MM.1S (cell line): ENCODE results near the gene GSTT2B.
"Not testable (repeated sequence)": the region's sequence is repeated elsewhere in the genome, so short reads cannot be mapped to it uniquely, and the experiment has no call there.

Source experiments
- DNase-seq: peaks from one replicate; pipeline ENCODE4 v3.0.0-alpha.2; 2015
- H2AFZ ChIP-seq: fragments of 300-600 bp; sonication (generic); 2 replicates; pipeline ENCODE4 v1.6.0; 2016; ENCODE audit warnings: antibody characterized with exemption, low read length
- H3F3A ChIP-seq: fragments of 300-600 bp; sonication (generic); 2 replicates; pipeline ENCODE4 v1.6.1; 2016; ENCODE audit warnings: mild to moderate bottlenecking, antibody characterized with exemption, low read length, moderate library complexity, mixed read lengths; ENCODE audit not compliant: insufficient read depth
- H3K27ac ChIP-seq: fragments of 300-600 bp; sonication (generic); 2 replicates; pipeline ENCODE4 v1.5.1; 2016; ENCODE audit warnings: mild to moderate bottlenecking, low read length
- H3K27me3 ChIP-seq: fragments of 300-600 bp; sonication (generic); replicated peaks from 2 replicates; pipeline ENCODE4 v1.6.0; 2016; ENCODE audit warnings: low read length; ENCODE audit not compliant: insufficient read depth
- H3K36me3 ChIP-seq: fragments of 300-600 bp; sonication (generic); replicated peaks from 2 replicates; pipeline ENCODE4 v1.6.1; 2016; ENCODE audit warnings: mild to moderate bottlenecking, low read length, mixed read lengths; ENCODE audit not compliant: insufficient read depth
- H3K4me1 ChIP-seq: fragments of 300-600 bp; sonication (generic); 2 replicates; pipeline ENCODE4 v1.6.1; 2016; ENCODE audit warnings: low read length, mixed read lengths
- H3K4me2 ChIP-seq: fragments of 300-600 bp; sonication (generic); 2 replicates; pipeline ENCODE4 v1.6.0; 2016; ENCODE audit warnings: low read depth, low read length
- H3K4me3 ChIP-seq: fragments of 300-600 bp; sonication (generic); 2 replicates; pipeline ENCODE4 v1.5.1; 2016; ENCODE audit warnings: low read length, mixed read lengths
- H3K79me2 ChIP-seq: fragments of 300-600 bp; sonication (generic); 2 replicates; pipeline ENCODE4 v1.6.1; 2016; ENCODE audit warnings: mixed run types, low read length, mixed read lengths
- H3K9ac ChIP-seq: fragments of 300-600 bp; sonication (generic); 2 replicates; pipeline ENCODE4 v1.6.1; 2016; ENCODE audit warnings: low read length, mixed read lengths
- H3K9me2 ChIP-seq: fragments of 300-600 bp; sonication (generic); replicated peaks from 2 replicates; pipeline ENCODE4 v1.6.1; 2016; ENCODE audit warnings: mild to moderate bottlenecking, low read length, mixed read lengths; ENCODE audit not compliant: insufficient read depth
- H3K9me3 ChIP-seq: fragments of 300-600 bp; sonication (generic); replicated peaks from 2 replicates; pipeline ENCODE4 v1.6.1; 2016; ENCODE audit warnings: mild to moderate bottlenecking, low read length, mixed read lengths; ENCODE audit not compliant: insufficient read depth
- H4K20me1 ChIP-seq: fragments of 300-600 bp; sonication (generic); 2 replicates; pipeline ENCODE4 v1.6.1; 2016; ENCODE audit warnings: mild to moderate bottlenecking, low read length, moderate library complexity, mixed read lengths; ENCODE audit not compliant: insufficient read depth
- CTCF ChIP-seq: fragments of 300-600 bp; sonication (generic); IDR thresholded peaks from 2 replicates; pipeline ENCODE4 v1.5.1; 2016; ENCODE audit warnings: antibody characterized with exemption, low read length, mixed read lengths
- EZH2 ChIP-seq: fragments of 300-600 bp; sonication (generic); optimal IDR thresholded peaks from 2 replicates; pipeline ENCODE3; 2017; ENCODE audit warnings: low read depth, mild to moderate bottlenecking, antibody characterized with exemption, low read length, mixed read lengths
- EZH2phosphoT487 ChIP-seq: fragments of 300-600 bp; sonication (generic); IDR thresholded peaks from 2 replicates; pipeline ENCODE4 v1.6.1; 2018; ENCODE audit warnings: antibody characterized with exemption, low read length

The GSTT2B gene

GRCh38 chr22:24003887-24004286 is 42.9 kb upstream of the GSTT2B start:
- H4K20me1 ChIP-seq, result no peaks in the 10 kb centered on the region
- DNase-seq, result no peak
- no peak overlapping the region for H3K9ac ChIP-seq
- H3K79me2 ChIP-seq, result no peaks in the 10 kb centered on the region
- H3F3A ChIP-seq, result no peaks in the 10 kb centered on the region
- H3K9me3 ChIP-seq, result no peaks in the 10 kb centered on the region
- H3K9me2 ChIP-seq, result no peaks in the 10 kb centered on the region
- H3K4me3 ChIP-seq, result no peak overlapping the region
- H3K4me2 ChIP-seq, result no peak overlapping the region
- peaks cover 9% of the 10 kb centered on the region; the same call in 1 of the 2 replicates for H3K4me1 ChIP-seq
- H3K36me3 ChIP-seq, result no peaks in the 10 kb centered on the region
- no peak overlapping the region for H2AFZ ChIP-seq
- TF ChIP-seq EZH2, result no peak
- TF ChIP-seq CTCF, result no peak
- no peak for TF ChIP-seq EZH2phosphoT487
- no peaks in the 10 kb centered on the region for H3K27me3 ChIP-seq
- no peak overlapping the region for H3K27ac ChIP-seq

GRCh38 chr22:24002851-24003250 is 41.9 kb upstream of the GSTT2B start:
- H3K79me2 ChIP-seq, result no peaks in the 10 kb centered on the region
- H3K27ac ChIP-seq, result no peak overlapping the region
- H3K4me3 ChIP-seq, result no peak overlapping the region
- TF ChIP-seq EZH2phosphoT487 (no peak), EZH2 (no peak), CTCF (no peak)
- no peaks in the 10 kb centered on the region for H3K36me3 ChIP-seq
- H4K20me1 ChIP-seq, result no peaks in the 10 kb centered on the region
- H3K4me1 ChIP-seq, result no peaks in the 10 kb centered on the region
- H3K9me3 ChIP-seq, result no peaks in the 10 kb centered on the region
- H3K4me2 ChIP-seq, result no peak overlapping the region
- no peaks in the 10 kb centered on the region for H3F3A ChIP-seq
- H3K27me3 ChIP-seq, result no peaks in the 10 kb centered on the region
- no peak overlapping the region for H2AFZ ChIP-seq
- no peak overlapping the region for H3K9ac ChIP-seq
- no peaks in the 10 kb centered on the region for H3K9me2 ChIP-seq
- no peak for DNase-seq

- no peaks in the 10 kb centered on the region for H3K36me3 ChIP-seq
- no peak for DNase-seq
- no peak for TF ChIP-seq CTCF
- TF ChIP-seq EZH2, result no peak
- no peak for TF ChIP-seq EZH2phosphoT487
- no peak overlapping the region for H3K27ac ChIP-seq
- no peaks in the 10 kb centered on the region for H3K27me3 ChIP-seq
- no peak overlapping the region for H3K4me2 ChIP-seq
- H3K79me2 ChIP-seq, result no peaks in the 10 kb centered on the region
- no peaks in the 10 kb centered on the region for H4K20me1 ChIP-seq
- no peaks in the 10 kb centered on the region for H3K9me3 ChIP-seq
- no peaks in the 10 kb centered on the region for H3K9me2 ChIP-seq
- H3K4me1 ChIP-seq, result no peaks in the 10 kb centered on the region
- H3K9ac ChIP-seq, result no peak overlapping the region
- no peaks in the 10 kb centered on the region for H3F3A ChIP-seq
- no peak overlapping the region for H3K4me3 ChIP-seq
- H2AFZ ChIP-seq, result no peak overlapping the region
Measured at GRCh38 chr22:24002272-24002671, 41.3 kb upstream of the GSTT2B start.

GRCh38 chr22:24001314-24001713 is 40.3 kb upstream of the GSTT2B start:
- TF ChIP-seq CTCF, result no peak
- TF ChIP-seq EZH2phosphoT487, result no peak
- TF ChIP-seq EZH2, result no peak
- Histone ChIP-seq H3K79me2 (no peaks in the 10 kb centered on the region), H4K20me1 (no peaks in the 10 kb centered on the region), H3K4me2 (no peak overlapping the region), H3K9me3 (no peaks in the 10 kb centered on the region), H3K36me3 (no peaks in the 10 kb centered on the region), H3K9me2 (no peaks in the 10 kb centered on the region), H3K4me1 (no peaks in the 10 kb centered on the region), H3K27ac (no peak overlapping the region), H3K27me3 (no peaks in the 10 kb centered on the region), H2AFZ (no peak overlapping the region), H3F3A (no peaks in the 10 kb centered on the region), H3K4me3 (no peak overlapping the region), H3K9ac (no peak overlapping the region)
- no peak for DNase-seq

- H3K4me3 ChIP-seq, H3F3A ChIP-seq, H3K4me1 ChIP-seq, H3K36me3 ChIP-seq, H3K4me2 ChIP-seq, H2AFZ ChIP-seq, H3K27ac ChIP-seq, H3K9ac ChIP-seq, H4K20me1 ChIP-seq, H3K9me2 ChIP-seq, DNase-seq, H3K27me3 ChIP-seq, H3K9me3 ChIP-seq, H3K79me2 ChIP-seq: not testable (repeated sequence)
Measured at GRCh38 chr22:23999779-24000178, 38.8 kb upstream of the GSTT2B start.
